K562 (cell line): ENCODE data around the gene TMEM135. TPM values are rescaled to one million over a fixed set of nuclear protein-coding genes. Genes with fewer than 3 reads are reported as not detected.
A peak's percentile ranks its signal among the peaks of the same experiment; 100 is the strongest.

Source experiments
- CAMTA2 ChIP-seq: fragments of 250-450 bp; sonication (Bioruptor Pico); conservative IDR thresholded peaks from 2 replicates; pipeline ENCODE4 v1.5.1; 2022
- CBX1 ChIP-seq: sonication (generic); IDR thresholded peaks from 2 replicates; pipeline ENCODE4 v1.6.1; 2016; ENCODE audit warnings: antibody characterized with exemption, low read depth, mild to moderate bottlenecking
- JUNB ChIP-seq: fragments of 450-650 bp; formaldehyde crosslinking; conservative IDR thresholded peaks from 2 replicates; pipeline ENCODE4 v1.4.0; 2020; ENCODE audit warnings: mild to moderate bottlenecking
- MIER1 ChIP-seq: fragments of 450-650 bp; IDR thresholded peaks from 2 replicates; pipeline ENCODE4 v1.6.1; 2016; ENCODE audit warnings: antibody characterized with exemption, mild to moderate bottlenecking, low read depth
- MYBL2 ChIP-seq, 2 experiments: fragments of 450-650 bp in 1 of 2; sonication (generic) in 1 of 2; formaldehyde crosslinking in 1 of 2; IDR thresholded peaks; 2 replicates each; pipeline versions ENCODE4 v1.6.1 to v1.8.1; 2017 to 2022; ENCODE audit warnings: borderline replicate concordance in 1 of 2, inconsistent platforms in 1 of 2, low read depth in 1 of 2, mild to moderate bottlenecking in 1 of 2, missing genetic modification reagents in 1 of 2, moderate library complexity in 1 of 2
- NR4A1 ChIP-seq, 2 experiments: fragments of 250-450 bp in 1 of 2; fragments of 450-650 bp in 1 of 2; sonication (Bioruptor Pico) in 1 of 2; IDR thresholded peaks; 2 replicates each; pipeline versions ENCODE4 v1.4.0 to v1.6.1; 2016 to 2020; ENCODE audit warnings: mild to moderate bottlenecking in 2 of 2, missing compliant biosample characterization in 1 of 2, missing genetic modification characterization in 1 of 2, moderate library complexity in 1 of 2
- POLR2AphosphoS5 ChIP-seq: IDR thresholded peaks from 2 replicates; pipeline ENCODE4 v1.6.1; 2011; ENCODE audit warnings: mild to moderate bottlenecking, low read depth, low read length, moderate library complexity; ENCODE audit not compliant: control insufficient read depth, insufficient read depth
- RFX5 ChIP-seq: IDR thresholded peaks from 2 replicates; pipeline ENCODE4 v1.6.1; 2011; ENCODE audit warnings: low read depth, mild to moderate bottlenecking, improper control_type of control experiment, low read length
- SIN3A ChIP-seq, 2 experiments: fragments of 150-350 bp in 1 of 2; IDR thresholded peaks; 2 replicates each; pipeline ENCODE4 v1.6.1; 2011 to 2016; ENCODE audit warnings: borderline replicate concordance in 2 of 2, low read depth in 2 of 2, low read length in 2 of 2, mild to moderate bottlenecking in 2 of 2, moderate library complexity in 2 of 2; ENCODE audit not compliant: control insufficient read depth in 1 of 2
- SMARCA4 ChIP-seq: fragments of 450-650 bp; IDR thresholded peaks from 2 replicates; pipeline ENCODE4 v1.6.1; 2016
- ZFPM2 ChIP-seq: fragments of 250-450 bp; sonication (Bioruptor Pico); IDR thresholded peaks from 2 replicates; pipeline ENCODE4 v1.5.1; 2022; ENCODE audit warnings: mild to moderate bottlenecking
- ZKSCAN3 ChIP-seq: fragments of 250-450 bp; sonication (Bioruptor Pico); IDR thresholded peaks from 2 replicates; pipeline ENCODE4 v1.4.0; 2020
- ZNF143 ChIP-seq: sonication (generic); formaldehyde crosslinking; IDR thresholded peaks from 2 replicates; pipeline ENCODE4 v1.9.0; 2022; ENCODE audit warnings: mild to moderate bottlenecking, missing genetic modification reagents
- ZNF354B ChIP-seq: fragments of 250-450 bp; sonication (Bioruptor Pico); IDR thresholded peaks from 2 replicates; pipeline ENCODE4 v1.4.0; 2020
- ZNF41 ChIP-seq: fragments of 250-450 bp; sonication (Bioruptor Pico); conservative IDR thresholded peaks from 2 replicates; pipeline ENCODE4 v1.4.0; 2020; ENCODE audit warnings: mild to moderate bottlenecking
- ZNF699 ChIP-seq: fragments of 250-450 bp; sonication (Bioruptor Pico); IDR thresholded peaks from 2 replicates; pipeline ENCODE4 v1.8.0; 2021; ENCODE audit warnings: mild to moderate bottlenecking, moderate library complexity; ENCODE audit not compliant: insufficient replicate concordance
- ZNF778 ChIP-seq: fragments of 450-650 bp; formaldehyde crosslinking; IDR thresholded peaks from 2 replicates; pipeline ENCODE4 v1.4.0; 2020; ENCODE audit warnings: mild to moderate bottlenecking, moderate library complexity
- polyA plus RNA-seq, 8 experiments: library from polyadenylated mRNA; depleted of rRNA in 4 of 8; stranded (reverse) in 5 of 8; unstranded in 3 of 8; fragments of >200 nt; fragmentation: Nextera tagmentation in 2 of 8; fragmentation: Illumina TruSeq in 1 of 8; extraction: Ambion mirVana in 2 of 8; extraction: Trizol in 1 of 8; gene quantifications; 2 replicates each; pipeline versions ENCODE4 v1.2.1 to v1.2.3, GENCODE V29; 2011 to 2014; ENCODE audit warnings: inconsistent platforms in 1 of 8, missing spikeins in 1 of 8
- total RNA-seq, 7 experiments: library from RNA; depleted of rRNA in 6 of 7; stranded (reverse); fragments of >200 nt in 6 of 7; fragmentation: Illumina TruSeq in 2 of 7; extraction: Trizol in 2 of 7; gene quantifications; 2 replicates each; pipeline versions ENCODE4 v1.2.1 to v1.2.3, GENCODE V29; 2011 to 2021; ENCODE audit warnings: low replicate concordance in 1 of 7
- TF ChIP-seq, protein P1 (sequence below): fragments of 250-450 bp; sonication (Bioruptor Pico); IDR thresholded peaks from 2 replicates; pipeline ENCODE4 v1.4.0; 2020; ENCODE audit warnings: mild to moderate bottlenecking, moderate library complexity, borderline replicate concordance
- TF ChIP-seq, protein P2 (sequence below): fragments of 450-650 bp; formaldehyde crosslinking; IDR thresholded peaks from 2 replicates; pipeline ENCODE4 v1.4.0; 2022; ENCODE audit warnings: missing genetic modification characterization
- TF ChIP-seq, protein P3 (sequence below): fragments of 450-650 bp; formaldehyde crosslinking; IDR thresholded peaks from 2 replicates; pipeline ENCODE4 v1.4.0; 2020; ENCODE audit warnings: mild to moderate bottlenecking, moderate library complexity
- TF ChIP-seq, protein P4 (sequence below): sonication (generic); formaldehyde crosslinking; IDR thresholded peaks from 2 replicates; pipeline ENCODE4 v1.8.1; 2022; ENCODE audit warnings: missing genetic modification reagents

Gene TMEM135
- total and polyA plus RNA-seq, 9 of the 15 experiments (the other 6 are each of a cell fraction or from before 2014, with no cell fraction given): 17.3 to 53.6 (median 24.9) TPM

DNA sequence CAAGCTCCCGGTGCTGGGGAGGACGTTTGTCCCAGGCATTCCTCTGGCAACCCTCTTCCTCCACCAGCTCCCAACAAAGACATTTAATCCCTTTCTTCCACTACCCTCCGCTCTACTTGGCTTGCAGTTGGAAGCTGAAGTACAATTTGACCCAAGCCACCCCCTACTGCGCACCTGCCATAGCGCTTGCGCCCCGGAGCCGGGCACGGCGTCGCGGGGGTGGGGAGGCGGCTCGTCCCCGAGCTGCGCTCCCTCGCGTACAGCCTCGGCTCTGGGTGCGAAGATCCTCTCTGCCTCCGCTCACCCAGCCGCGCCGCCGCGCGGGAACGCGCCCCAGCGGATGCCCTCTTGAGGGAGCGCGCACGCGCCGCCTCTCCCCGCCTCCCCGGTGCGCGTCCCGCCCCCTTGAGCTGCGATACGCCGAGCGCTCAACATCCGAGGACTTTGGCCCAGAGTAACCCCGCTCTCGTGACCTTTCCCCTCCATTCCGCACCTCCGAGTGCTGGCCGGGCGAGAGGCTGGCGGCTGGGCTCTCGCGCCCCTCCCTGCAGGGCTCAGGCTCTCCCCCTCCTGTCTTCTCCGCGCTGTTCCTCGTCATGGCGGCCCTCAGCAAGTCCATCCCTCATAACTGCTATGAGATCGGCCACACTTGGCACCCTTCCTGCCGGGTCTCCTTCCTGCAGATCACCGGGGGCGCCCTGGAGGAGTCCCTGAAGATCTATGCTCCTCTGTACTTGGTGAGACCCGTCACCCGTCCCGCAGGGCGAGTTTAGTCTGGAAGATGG is at the start of gene TMEM135 (continued):
- TF ChIP-seq ZNF143 (0 out of 2 replicates have a peak, but pooled peaks have one; percentile 28), CAMTA2 (CRISPR knock-in tag) (no peak), MIER1 (no peak), NR4A1 (CRISPR knock-in tag; IDR thresholded peaks at IDR 0.05) (no peak), NR4A1 (tag; IDR thresholded peaks at IDR 0.05) (peak; percentile 21; the same call in 1 of the 2 replicates), MYBL2 (IDR thresholded peaks at IDR 0.05; ENCODE audit: low read depth) (no peak), MYBL2 (CRISPR knock-in tag; IDR thresholded peaks at IDR 0.05; ENCODE audit: borderline replicate concordance) (no peak), POLR2AphosphoS5 (peak; percentile 70; the same call in 1 of the 2 replicates), RFX5 (no peak), SIN3A (IDR thresholded peaks at IDR 0.05; ENCODE audit: borderline replicate concordance in 2 of 2, control insufficient read depth in 1 of 2, low read depth in 2 of 2, low read length in 2 of 2) (0 out of 4 replicates have a peak, but pooled peaks of 1 of the 2 experiments have one; percentile 38), ZNF699 (CRISPR knock-in tag) (no peak), ZKSCAN3 (CRISPR knock-in tag) (no peak), SMARCA4 (peak; percentile 16; the same call in 1 of the 2 replicates), JUNB (CRISPR knock-in tag) (no peak), ZNF41 (no peak), ZNF778 (CRISPR knock-in tag) (no peak), ZFPM2 (CRISPR knock-in tag) (no peak), ZNF354B (no peak), CBX1 (peak; percentile 33; the same call in 1 of the 2 replicates)
- TF ChIP-seq, protein P1, sequence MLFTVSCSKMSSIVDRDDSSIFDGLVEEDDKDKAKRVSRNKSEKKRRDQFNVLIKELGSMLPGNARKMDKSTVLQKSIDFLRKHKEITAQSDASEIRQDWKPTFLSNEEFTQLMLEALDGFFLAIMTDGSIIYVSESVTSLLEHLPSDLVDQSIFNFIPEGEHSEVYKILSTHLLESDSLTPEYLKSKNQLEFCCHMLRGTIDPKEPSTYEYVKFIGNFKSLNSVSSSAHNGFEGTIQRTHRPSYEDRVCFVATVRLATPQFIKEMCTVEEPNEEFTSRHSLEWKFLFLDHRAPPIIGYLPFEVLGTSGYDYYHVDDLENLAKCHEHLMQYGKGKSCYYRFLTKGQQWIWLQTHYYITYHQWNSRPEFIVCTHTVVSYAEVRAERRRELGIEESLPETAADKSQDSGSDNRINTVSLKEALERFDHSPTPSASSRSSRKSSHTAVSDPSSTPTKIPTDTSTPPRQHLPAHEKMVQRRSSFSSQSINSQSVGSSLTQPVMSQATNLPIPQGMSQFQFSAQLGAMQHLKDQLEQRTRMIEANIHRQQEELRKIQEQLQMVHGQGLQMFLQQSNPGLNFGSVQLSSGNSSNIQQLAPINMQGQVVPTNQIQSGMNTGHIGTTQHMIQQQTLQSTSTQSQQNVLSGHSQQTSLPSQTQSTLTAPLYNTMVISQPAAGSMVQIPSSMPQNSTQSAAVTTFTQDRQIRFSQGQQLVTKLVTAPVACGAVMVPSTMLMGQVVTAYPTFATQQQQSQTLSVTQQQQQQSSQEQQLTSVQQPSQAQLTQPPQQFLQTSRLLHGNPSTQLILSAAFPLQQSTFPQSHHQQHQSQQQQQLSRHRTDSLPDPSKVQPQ (CRISPR knock-in tag): no peak
- TF ChIP-seq, protein P2, sequence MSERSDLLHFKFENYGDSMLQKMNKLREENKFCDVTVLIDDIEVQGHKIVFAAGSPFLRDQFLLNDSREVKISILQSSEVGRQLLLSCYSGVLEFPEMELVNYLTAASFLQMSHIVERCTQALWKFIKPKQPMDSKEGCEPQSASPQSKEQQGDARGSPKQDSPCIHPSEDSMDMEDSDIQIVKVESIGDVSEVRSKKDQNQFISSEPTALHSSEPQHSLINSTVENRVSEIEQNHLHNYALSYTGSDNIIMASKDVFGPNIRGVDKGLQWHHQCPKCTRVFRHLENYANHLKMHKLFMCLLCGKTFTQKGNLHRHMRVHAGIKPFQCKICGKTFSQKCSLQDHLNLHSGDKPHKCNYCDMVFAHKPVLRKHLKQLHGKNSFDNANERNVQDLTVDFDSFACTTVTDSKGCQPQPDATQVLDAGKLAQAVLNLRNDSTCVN (CRISPR knock-in tag): no peak
- TF ChIP-seq, protein P3, sequence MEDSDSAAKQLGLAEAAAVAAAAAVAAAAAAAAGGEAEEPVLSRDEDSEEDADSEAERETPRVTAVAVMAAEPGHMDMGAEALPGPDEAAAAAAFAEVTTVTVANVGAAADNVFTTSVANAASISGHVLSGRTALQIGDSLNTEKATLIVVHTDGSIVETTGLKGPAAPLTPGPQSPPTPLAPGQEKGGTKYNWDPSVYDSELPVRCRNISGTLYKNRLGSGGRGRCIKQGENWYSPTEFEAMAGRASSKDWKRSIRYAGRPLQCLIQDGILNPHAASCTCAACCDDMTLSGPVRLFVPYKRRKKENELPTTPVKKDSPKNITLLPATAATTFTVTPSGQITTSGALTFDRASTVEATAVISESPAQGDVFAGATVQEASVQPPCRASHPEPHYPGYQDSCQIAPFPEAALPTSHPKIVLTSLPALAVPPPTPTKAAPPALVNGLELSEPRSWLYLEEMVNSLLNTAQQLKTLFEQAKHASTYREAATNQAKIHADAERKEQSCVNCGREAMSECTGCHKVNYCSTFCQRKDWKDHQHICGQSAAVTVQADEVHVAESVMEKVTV (CRISPR knock-in tag): no peak
- TF ChIP-seq, protein P4, sequence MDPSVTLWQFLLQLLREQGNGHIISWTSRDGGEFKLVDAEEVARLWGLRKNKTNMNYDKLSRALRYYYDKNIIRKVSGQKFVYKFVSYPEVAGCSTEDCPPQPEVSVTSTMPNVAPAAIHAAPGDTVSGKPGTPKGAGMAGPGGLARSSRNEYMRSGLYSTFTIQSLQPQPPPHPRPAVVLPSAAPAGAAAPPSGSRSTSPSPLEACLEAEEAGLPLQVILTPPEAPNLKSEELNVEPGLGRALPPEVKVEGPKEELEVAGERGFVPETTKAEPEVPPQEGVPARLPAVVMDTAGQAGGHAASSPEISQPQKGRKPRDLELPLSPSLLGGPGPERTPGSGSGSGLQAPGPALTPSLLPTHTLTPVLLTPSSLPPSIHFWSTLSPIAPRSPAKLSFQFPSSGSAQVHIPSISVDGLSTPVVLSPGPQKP (CRISPR knock-in tag): no peak
